ENCODE measurements around the gene CCNA2. TPM values are rescaled to one million over a fixed set of nuclear protein-coding genes. Genes with fewer than 3 reads are reported as not detected.

CCNA2 gene
- polyA plus RNA-seq, 1 donor, result 13.8 TPM

GRCh38 chr4:121776610-121777401 lies 46.9 kb downstream of the CCNA2 start:
- DNase-seq (ENCODE audit: low read depth), result no peak

GRCh38 chr4:121773883-121774282 lies 49.8 kb downstream of the CCNA2 start:
- no peak for DNase-seq (ENCODE audit: low read depth)

- DNase-seq (ENCODE audit: low read depth), result no peak
Measured at GRCh38 chr4:121771869-121772268, 51.8 kb downstream of the CCNA2 start.

- no peak for DNase-seq (ENCODE audit: low read depth)
Measured at GRCh38 chr4:121769341-121769740, 54.3 kb downstream of the CCNA2 start.

- no peak for DNase-seq (ENCODE audit: low read depth)
Measured at GRCh38 chr4:121767166-121767565, 56.5 kb downstream of the CCNA2 start.

Other genes starting within 250 kb of the CCNA2 start
- 258 TPM for gene ANXA5, start 126.9 kb downstream of the CCNA2 start, polyA plus RNA-seq (ENCODE audit: insufficient read length)
- 1.5 TPM for gene SMIM43, start 58.7 kb downstream of the CCNA2 start, polyA plus RNA-seq (ENCODE audit: insufficient read length)
- gene EXOSC9, start 22.6 kb downstream of the CCNA2 start, polyA plus RNA-seq (ENCODE audit: insufficient read length), result 26.9 TPM
- 12.8 TPM for gene BBS7, start 46.6 kb upstream of the CCNA2 start, polyA plus RNA-seq (ENCODE audit: insufficient read length)
- gene TRPC3, start 128.2 kb upstream of the CCNA2 start, polyA plus RNA-seq (ENCODE audit: insufficient read length), result 0.62 TPM

Data from forelimb muscle (tissue), 1 donor.